Amygdala (tissue), 56 donors: ENCODE data around the gene MISFA.
"Not testable (repeated sequence)": the region's sequence is repeated elsewhere in the genome, so short reads cannot be mapped to it uniquely, and the experiment has no call there.

Experiments used
- DNase-seq, 56 donors: peaks; one replicate each; lab custom pipeline; 2025; lab: John Stamatoyannopoulos, UW

MISFA gene

DNA sequence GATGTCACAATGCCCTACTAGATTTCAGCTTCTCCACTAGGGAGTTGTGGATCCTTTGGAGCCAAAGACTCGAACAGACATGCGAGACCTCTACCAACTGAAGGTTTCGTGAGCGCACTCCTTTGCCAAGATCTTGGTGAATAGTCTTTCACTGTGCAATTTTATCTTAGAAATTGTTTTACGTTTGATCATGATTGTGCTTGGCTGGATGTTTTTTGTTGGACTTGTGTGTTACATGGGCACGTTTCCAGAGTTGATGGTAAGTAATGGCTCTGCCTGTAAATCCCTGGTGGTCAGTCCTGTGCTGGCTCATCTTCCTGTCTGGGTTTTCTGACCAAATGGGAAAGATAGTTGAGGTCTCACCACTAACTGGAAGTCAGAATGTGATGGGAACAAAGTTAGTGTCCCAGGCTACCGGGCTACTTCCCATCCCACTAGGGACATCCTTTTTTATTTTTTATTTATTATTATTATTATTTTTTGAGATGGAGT lies at the start of gene MISFA:
Gene MISFA, plus strand, starts transcription at position 51 of the 492 bp plus-strand sequence. Its CDS starts 140 bp downstream, at position 191.
- no peak for DNase-seq

DNA sequence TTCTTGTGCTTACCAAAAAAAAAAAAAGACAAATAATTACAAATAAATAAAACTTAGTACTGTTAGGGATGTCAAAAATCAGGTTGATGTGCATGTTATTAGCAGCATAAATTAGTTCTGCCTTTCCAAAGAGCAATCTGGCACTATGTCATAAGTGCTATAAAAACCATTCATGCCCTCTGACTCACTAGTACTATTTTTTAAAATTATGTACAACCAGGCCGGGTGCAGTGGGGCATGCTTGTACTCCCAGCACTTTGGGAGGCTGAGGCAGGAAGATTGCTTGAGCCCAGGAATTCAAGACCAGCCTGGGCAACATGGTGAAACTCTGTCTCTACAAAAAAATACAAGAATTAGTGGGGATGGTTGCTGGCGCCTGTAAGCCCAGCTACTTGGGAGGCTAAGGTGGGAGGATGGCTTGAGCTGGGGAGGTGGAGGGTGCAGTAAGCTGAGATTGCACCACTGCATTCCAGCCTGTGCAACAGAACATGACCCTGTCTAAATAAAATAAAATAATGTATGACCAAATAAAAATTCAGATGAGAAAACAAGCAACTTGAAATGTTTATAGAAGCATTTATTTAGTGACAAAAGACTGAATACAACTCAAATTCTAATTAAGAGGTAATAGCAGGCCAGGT lies 36.4 kb upstream of the MISFA start:
- no peak for DNase-seq

DNA sequence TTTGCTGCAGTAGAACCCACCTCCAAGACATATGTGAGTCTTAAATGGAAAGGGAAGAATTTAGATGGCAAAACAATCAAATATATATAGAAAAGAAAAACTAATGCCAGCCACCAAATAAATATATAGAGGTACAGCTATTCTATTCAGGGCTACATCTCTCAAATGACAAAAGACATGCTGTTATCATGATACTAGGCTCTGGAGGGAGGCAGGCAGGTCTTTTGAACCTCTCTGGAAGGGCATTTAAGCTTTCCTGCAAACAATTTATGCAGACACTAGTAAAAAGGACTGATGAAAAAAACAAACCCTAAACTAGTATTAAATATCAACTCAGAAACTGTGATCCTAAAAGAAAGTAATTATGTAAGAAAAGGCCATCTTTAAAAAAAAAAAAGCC lies 35.4 kb upstream of the MISFA start:
- DNase-seq: no peak

DNA sequence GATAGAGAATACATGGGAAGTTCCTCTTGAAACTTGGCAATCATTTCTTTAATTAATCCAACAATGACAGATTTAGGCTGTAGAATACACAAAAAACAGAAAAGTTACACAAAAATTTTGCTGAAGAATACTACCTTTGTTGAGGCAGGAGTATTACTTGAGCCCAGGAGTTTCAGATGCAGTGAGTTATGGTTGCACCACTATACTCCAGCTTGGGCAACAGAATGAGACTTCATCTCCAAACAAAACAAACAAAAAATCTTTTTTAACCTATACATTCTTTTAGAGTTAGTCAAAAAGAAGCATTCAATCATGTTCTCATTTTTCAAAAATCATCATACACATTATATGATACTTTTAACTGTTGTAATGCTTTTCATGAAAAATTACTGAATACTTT lies 33.2 kb upstream of the MISFA start:
- DNase-seq: no peak

DNA sequence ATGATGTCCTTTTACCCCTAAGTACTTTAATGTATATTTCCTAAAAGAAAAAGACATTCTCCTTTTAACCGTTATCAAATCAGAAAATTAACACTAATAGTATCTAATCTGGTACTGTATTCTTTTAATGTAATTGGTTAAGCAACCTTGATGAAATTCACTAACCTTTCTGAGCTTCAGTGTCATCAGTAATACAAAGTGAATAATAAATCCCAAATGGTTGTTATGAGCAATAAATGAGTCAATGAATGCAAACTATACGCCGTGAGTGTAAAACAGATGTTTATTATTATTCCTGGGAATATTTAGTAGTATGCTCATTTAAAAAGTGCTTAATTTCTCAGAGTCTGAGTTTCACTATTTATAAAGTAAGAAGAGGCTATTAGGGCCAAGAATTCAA lies 32.5 kb upstream of the MISFA start:
- DNase-seq: no peak

DNA sequence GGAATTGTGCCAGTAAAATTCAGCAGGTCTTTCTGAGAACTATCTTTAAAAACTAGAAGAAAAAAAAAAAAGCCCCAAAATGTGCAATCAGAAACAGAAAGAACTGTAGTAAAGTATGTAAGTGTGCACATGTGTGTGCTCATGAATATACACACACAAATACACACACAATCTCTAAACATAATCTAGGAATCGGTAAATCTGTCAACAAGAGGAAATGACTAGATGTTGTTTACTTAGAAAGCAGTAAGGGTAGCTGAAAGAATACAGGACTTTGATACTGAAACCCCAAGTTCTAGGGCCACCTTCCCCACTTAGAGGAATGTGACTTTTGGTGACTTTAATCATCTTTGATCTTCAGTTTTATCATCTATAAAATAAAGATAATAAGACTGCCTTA lies 24.2 kb upstream of the MISFA start:
- no peak for DNase-seq

DNA sequence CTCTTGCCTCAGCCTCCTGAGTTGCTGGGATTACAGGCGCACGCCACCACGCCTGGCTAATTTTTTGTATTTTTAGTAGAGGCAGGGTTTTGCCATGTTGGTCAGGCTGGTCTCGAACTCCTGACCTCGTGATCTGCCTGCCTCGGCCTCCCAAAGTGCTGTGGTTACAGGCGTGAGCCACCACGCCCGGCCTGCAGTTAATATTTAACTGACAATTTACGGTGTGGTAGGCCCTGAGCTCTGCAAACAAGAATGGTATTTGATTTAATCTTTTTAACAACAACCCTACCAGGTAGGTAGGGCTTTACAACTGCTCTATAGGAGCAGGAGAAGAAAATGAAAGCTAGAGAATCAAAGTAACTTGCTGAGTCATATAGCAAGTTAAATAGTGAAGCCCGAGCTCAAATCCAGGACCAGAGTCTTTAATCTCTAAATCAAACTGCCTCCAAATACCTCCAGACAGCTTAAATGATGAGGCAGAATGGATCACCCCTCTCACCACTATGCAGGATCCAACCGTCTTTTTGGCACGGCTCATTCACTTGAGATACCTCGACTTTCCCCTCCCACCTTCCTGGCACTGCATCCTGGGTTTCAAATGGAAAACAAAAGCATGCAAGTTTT lies 20.5 kb upstream of the MISFA start:
- no peak for DNase-seq

DNA sequence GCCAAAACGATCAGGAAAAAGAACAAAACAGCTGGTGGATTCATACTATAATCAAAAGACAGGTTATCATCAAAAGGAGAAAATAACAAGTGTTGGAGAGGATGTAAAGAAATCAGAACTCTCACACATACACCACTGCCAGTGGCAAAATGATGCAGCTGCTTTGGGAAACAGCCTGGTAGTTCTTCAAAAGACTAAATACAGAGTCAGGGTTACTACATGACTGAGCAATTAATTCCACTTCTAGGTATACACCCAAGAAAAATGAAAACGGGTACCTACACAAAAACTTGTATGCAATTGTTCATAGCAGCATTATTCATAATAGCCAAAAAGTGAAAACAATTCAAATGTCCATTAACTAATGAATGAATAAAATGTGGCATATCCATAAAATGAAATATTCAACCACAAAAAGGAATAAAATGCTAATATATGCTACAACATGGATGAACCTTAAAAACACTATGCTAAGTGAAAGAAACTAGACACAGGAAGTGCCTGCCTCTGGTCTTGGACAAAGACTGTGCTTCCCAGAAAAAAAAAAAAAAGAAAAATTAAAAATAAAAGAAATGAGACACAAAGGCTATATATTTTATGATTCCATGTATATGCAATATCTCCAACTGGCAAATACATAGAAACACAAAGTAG lies 19.3 kb upstream of the MISFA start:
- no peak for DNase-seq

DNA sequence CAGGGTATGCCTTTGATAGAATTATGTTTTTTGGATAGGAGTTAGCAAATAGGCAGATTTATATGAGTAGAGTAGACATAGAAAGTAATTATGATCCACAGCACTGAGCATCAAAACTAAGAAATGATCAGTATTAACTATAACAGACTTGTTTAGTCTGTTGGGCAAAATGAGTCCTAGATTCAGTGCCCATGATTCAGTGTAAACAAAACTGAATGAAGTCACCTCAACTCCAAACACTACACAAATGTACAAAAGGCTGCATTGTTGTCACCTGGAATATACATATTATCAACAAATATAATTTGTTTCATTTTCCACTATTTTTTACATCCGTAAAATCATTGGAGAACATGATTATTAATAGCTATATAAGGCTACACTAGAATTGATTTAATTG lies 17.8 kb upstream of the MISFA start:
- no peak for DNase-seq

DNA sequence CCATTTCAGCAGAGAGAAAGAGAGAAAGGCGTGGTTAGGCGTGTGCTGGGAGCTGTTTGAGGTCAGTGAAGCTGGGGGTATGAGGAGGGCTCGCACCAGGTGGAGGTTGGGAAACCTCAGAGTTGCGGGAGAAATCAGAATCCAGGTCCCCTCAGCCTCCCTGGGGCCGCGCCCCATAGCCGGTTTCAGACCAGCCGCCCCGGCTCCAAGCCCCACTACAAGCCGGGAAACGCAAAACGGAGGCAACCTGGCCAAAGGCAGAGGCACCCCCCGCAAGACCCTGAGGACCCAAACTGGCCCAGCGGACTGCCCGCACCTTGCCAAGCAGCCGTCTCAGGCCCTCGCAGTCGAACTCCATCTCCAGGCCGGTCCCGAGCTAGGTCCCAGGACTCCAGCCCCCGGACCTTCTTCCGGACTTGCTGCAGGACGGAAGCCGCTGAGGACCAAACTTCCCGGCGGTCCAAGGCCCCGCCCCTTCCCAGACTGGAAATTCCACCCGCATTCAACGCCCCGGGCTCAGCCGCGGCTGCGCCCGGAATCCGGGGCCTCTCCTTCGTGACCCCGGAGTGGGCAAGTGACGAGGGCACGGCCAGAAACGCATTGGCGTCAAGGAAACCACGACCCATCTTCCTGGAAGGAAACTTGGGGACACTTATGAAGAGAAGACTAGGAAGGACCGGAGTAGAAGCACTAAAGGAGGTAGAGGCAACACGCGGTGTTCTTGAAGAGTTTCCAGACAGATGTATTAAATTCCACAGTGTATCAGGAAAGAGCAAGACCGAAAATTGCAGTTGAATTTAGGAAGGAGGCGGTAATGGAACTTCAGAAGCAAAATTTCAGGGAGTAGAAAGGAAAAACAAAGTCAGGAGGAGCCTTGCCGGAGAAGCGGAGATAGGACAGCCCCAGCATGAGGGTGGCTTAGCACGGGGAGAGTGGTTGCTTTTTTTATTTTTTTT lies 11.0 kb upstream of the MISFA start, which contains the start of gene UEVLD:
Gene UEVLD, minus strand, starts transcription at position 438 of the 956 bp plus-strand sequence. Its CDS starts 80 bp downstream, at position 358.
- peak; percentile 23 to 89 (median 78) for DNase-seq

DNA sequence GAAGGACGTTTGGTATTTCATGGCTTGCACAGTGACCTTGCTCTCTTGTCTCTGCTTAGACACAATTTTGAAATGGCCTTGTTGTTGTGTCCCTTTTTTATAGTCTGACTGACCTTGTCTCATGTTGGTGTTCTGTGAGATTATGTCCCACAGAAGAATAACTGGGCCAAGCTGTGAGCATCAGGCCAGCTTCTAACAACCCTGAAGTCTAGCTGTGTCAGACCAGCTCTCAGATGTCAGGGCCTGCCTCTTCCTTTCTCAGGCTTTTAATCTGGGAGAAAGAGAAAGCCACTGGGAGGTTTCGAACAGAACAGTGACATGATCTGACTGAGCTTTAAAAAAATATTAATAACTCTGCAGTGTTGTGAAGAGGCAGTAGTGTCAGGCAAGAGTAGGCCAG lies 9.0 kb upstream of the MISFA start:
- DNase-seq: no peak

DNA sequence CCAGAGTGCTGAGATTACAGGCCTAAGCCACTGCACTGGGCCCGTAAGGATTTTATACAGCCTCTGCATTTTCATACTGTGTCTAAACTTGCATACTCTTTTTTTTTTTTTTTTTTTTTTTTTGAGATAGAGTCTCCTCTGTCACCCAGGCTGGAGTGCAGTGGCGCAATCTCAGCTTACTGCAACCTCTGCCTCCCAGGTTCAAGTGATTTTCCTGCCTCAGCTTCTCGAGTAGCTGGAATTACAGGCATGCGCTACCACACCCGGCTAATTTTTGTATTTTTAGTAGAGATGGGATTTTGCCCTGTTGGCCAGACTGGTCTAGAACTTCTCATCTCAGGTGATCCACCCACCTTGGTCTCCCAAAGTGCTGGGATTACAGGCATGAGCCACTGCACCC lies 5.5 kb upstream of the MISFA start:
- DNase-seq: not testable (repeated sequence)

DNA sequence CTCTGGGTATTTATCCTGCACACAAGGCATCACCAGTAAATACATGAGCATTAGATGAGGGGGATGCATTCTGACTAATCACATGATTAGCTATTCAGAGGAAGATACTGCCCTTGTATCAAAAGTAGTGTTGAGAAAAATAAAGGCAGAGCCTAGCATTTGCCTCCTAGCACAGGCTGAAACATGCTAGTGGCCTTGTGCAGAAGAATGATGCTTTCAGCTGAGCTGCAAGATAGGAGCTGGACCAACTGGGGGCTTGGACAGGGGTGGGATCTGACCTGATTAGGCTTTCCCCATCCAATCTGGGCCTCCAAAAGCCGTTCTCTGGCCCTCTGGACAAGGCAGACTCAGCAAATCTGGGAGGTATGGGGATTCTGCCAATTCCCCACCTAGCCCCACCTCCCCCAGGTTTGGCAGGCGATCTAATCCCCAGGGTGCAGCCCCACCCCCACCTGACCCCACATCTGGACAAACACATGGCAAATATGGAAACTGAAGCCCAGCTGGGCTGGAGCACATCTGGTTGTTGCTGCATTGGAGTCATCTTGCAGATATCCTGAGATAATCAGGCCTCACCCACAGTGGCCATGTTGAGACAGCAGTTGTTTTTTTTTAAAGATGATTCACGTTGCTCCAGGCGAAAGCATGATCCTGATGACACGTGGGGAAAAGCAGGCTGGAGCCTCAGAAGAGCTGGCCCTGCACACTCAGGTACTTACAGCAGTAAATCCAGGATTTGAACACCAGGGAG lies 4.4 kb upstream of the MISFA start:
- no peak for DNase-seq

DNA sequence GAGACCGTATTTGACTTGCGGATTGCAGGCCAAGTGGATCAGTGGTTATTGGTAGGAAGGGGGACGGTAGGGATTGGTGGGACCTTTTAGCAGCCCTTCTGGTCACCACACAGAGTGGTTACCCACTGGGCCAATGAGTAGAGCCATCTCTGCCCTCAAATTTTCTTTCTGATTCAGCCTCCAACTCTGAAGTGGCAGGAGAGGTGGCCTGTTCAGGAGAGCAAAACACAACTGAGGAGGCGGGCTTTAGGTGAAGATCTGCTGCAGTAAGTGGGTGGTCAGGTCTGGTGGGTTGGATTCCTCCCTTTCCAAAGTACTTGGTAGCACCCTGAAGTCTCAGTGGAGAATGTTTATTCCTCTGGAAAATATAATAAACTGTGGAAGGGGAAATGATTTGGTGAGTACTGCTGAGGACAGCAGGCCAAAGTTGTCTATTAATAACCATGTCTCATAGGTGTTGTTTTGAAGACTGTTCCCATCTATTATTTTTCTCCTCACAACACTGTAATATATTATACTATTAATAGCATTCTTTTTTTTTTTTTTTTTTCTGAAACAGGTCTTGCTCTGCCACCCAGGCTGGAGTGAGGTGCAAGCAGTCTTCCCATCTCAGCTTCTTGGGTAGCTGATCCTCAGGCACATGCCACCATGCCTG lies 1.5 kb downstream of the MISFA start:
- DNase-seq: no peak

DNA sequence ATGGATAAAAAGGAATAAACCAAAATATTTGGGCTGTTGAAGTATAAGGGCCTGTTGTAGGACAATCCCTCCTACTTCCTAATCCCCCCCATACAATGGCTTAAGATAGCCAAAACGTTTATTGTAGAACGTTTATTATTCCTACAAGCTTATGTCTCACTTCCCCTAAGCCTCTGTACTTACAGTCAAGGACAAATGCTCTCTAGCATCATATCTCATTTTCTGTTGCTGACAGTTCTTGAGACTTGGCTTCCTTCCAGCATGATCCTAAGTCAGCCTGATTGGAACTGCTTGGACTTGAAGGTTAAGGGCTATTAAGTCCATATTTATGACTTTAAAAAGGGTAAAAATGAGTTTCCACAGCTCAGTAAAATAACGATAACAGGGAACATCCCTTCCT lies 8.8 kb downstream of the MISFA start:
- DNase-seq: no peak

DNA sequence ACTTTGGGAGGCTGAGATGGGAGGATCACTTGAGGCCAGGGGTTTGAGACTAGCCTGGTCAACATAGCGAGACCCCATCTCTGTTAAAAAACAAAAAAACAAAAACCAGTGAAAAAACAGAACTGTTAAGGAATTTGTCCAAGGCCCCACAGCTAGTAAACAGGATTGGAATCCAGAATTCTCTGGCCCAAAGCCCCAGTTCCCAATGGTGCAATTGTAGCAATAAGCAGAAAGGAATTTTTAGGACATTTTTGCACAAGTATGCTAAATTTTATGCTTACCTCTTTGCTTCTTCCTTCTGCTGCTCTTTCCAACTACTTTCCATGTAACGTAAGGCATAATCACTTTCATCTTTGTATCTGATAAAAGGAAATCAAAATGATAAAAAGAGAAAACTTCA lies 11.6 kb downstream of the MISFA start:
- no peak for DNase-seq

DNA sequence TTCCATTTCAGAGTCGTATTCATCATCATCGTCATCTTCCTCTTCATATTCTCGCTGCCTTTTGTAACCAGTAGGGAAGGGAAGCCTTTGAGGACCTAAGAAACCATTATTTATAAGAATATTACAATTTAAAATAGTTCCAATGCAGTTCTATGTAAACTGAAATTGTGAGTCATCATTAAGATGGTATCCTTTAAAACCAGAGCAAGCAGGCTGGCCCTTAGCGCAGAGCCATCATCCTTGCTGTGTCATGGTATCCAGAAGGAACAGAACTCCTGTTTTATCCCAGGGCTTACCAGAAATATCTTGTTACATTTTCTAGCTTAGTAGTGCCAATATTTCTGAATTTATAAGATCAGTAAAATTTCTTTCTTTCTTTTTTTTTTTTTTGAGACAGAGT lies 12.8 kb downstream of the MISFA start:
- DNase-seq: no peak

DNA sequence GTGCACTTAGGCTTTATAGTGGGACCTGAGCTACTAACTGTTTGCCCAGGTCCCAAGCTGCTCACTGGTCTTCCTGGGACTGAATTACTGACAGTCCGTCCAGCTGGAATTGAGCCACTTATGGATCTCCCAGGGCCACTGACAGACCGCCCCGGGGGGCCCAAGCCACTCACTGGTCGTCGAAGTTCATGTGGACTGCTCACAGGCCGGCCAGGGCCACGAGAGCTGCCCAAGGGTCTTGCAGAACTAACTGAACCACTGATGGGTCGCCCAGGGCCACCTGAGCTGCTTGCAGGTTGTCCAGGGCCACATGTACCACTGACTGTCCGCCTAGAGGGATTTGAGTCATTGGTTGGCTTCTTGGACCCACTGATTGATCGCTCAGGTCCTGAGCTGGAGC lies 15.1 kb downstream of the MISFA start:
- DNase-seq: no peak

DNA sequence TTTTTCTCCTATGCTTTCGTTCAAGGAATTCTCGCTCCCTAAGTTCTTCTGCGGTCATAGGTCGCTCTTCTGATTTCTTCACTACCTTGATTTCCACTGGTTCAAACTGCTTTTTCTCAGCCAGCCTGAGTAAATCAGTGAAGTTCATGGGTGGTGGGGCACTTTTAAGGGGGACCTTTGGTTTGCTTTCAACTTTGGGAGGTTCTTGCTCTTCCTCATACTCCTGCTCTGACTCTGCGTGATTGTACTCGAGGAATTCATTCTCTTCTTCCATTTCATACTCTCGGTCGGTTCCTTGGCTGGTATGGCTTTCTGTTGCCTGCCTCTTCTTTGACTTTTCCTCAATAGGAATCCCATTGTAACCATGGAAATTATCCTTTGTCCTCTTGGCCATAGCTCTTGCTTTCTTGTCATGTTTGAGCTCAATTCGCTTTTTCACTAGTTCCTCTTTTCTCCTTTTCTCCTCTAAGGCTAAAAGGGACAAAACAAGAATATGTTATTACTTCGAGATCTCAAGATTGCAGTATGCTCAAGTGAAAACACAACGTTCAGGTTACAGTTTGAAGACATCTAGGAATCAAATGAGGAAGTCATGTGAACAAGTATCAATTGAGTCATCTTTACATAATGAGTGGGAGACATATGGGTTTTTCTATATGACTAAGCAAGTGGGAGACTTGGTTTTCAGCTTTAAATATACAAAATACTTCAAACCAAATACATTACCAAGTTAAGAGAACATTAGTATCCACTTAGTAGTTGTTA lies 16.2 kb downstream of the MISFA start:
- no peak for DNase-seq
